Tibial artery (tissue), 4 donors: Measurements from ENCODE around the gene ATP1A1.

Source experiments
- DNase-seq, 2 donors: peaks; one replicate each; pipeline ENCODE4 v3.0.0-alpha.2; 2019
- H3K27ac ChIP-seq, 2 donors: fragments of 200-600 bp; sonication (generic) in 1 of 2; 1 replicate in 1 of 2; 2 replicates in 1 of 2; pipeline ENCODE4 v1.5.1; 2018 to 2019; ENCODE audit warnings: mild to moderate bottlenecking in 1 of 2
- H3K27me3 ChIP-seq, 2 donors: fragments of 200-600 bp; sonication (generic) in 1 of 2; one replicate each; pipeline versions ENCODE4 v1.5.1 to v1.6.0; 2016 to 2019
- H3K36me3 ChIP-seq, 3 donors: fragments of 200-600 bp; sonication (generic) in 2 of 3; one replicate each; pipeline ENCODE4 v1.5.1; 2016 to 2019; ENCODE audit warnings: mild to moderate bottlenecking in 2 of 3
- H3K4me1 ChIP-seq, 4 donors: fragments of 200-600 bp; sonication (generic) in 2 of 4; 1 replicate in 3 of 4; 2 replicates in 1 of 4; pipeline ENCODE4 v1.5.1; 2016 to 2019
- H3K4me3 ChIP-seq, 2 donors: fragments of 200-600 bp; sonication (generic) in 1 of 2; 1 replicate in 1 of 2; 2 replicates in 1 of 2; pipeline ENCODE4 v1.5.1; 2018 to 2019; ENCODE audit warnings: mild to moderate bottlenecking in 2 of 2
- H3K9me3 ChIP-seq, 3 donors: fragments of 200-600 bp; sonication (generic) in 1 of 3; one replicate each; pipeline ENCODE4 v1.5.1; 2016 to 2019
- CTCF ChIP-seq, 2 experiments: fragments of 200-600 bp in 1 of 2; fragments of 450-650 bp in 1 of 2; IDR thresholded peaks; one replicate each; pipeline ENCODE4 v1.5.1; 2017 to 2019; ENCODE audit warnings: antibody characterized with exemption in 2 of 2, mild to moderate bottlenecking in 1 of 2, moderate library complexity in 1 of 2
- intact Hi-C: fragments of 100-400 bp; cut with DNase I; formaldehyde crosslinking; loops from one replicate; pipeline ENCODE4 v1.15.0; 2023; ENCODE audit warnings: low total_unique reads

The ATP1A1 gene

GRCh38 chr1:116400780-116401179, 27.7 kb downstream of the ATP1A1 start:
- Histone ChIP-seq H3K36me3 (peaks cover 96 to 100% (median 98%) of the 10 kb centered on the region in 3 donors), H3K4me1 (no peaks in the 10 kb centered on the region), H3K4me3 (no peak overlapping the region), H3K27me3 (no peaks in the 10 kb centered on the region), H3K27ac (no peak overlapping the region), H3K9me3 (no peaks in the 10 kb centered on the region)
- no peak for DNase-seq
- intact Hi-C loops = no loop called here
- no peak for TF ChIP-seq CTCF (IDR thresholded peaks at IDR 0.05)

- no peak for DNase-seq
- Histone ChIP-seq H3K27ac (no peak overlapping the region), H3K4me1 (no peaks in the 10 kb centered on the region), H3K27me3 (no peaks in the 10 kb centered on the region), H3K36me3 (peaks cover 96 to 100% (median 100%) of the 10 kb centered on the region in 3 donors), H3K9me3 (no peaks in the 10 kb centered on the region), H3K4me3 (no peak overlapping the region)
- intact Hi-C loops = no loop called here
- no peak for TF ChIP-seq CTCF (IDR thresholded peaks at IDR 0.05)
Measured at GRCh38 chr1:116401646-116402176, 28.7 kb downstream of the ATP1A1 start.

GRCh38 chr1:116402333-116402732, 29.3 kb downstream of the ATP1A1 start:
- Histone ChIP-seq H3K4me3 (no peak overlapping the region), H3K27ac (no peak overlapping the region), H3K36me3 (peaks cover 96 to 100% (median 100%) of the 10 kb centered on the region in 3 donors), H3K4me1 (no peaks in the 10 kb centered on the region), H3K9me3 (no peaks in the 10 kb centered on the region), H3K27me3 (no peaks in the 10 kb centered on the region)
- no peak for TF ChIP-seq CTCF (IDR thresholded peaks at IDR 0.05)
- DNase-seq = no peak
- intact Hi-C loops = no loop called here

GRCh38 chr1:116403496-116404136, 30.6 kb downstream of the ATP1A1 start:
- DNase-seq = no peak
- Histone ChIP-seq H3K4me3 (no peak overlapping the region), H3K36me3 (peaks cover 83 to 99% (median 93%) of the 10 kb centered on the region in 3 donors), H3K9me3 (no peaks in the 10 kb centered on the region), H3K27ac (no peak overlapping the region), H3K4me1 (no peaks in the 10 kb centered on the region), H3K27me3 (no peaks in the 10 kb centered on the region)
- intact Hi-C loops = no loop called here
- TF ChIP-seq CTCF (IDR thresholded peaks at IDR 0.05) = no peak

GRCh38 chr1:116404699-116405098, 31.7 kb downstream of the ATP1A1 start:
- no peak for DNase-seq
- H3K9me3 ChIP-seq = no peaks in the 10 kb centered on the region
- peaks cover 72 to 97% (median 82%) of the 10 kb centered on the region in 3 donors for H3K36me3 ChIP-seq
- H3K4me3 ChIP-seq = no peak overlapping the region
- no peaks in the 10 kb centered on the region for H3K4me1 ChIP-seq
- no peaks in the 10 kb centered on the region for H3K27me3 ChIP-seq
- no peak overlapping the region for H3K27ac ChIP-seq
- intact Hi-C loops = no loop called here
- TF ChIP-seq CTCF (IDR thresholded peaks at IDR 0.05) = no peak
